HG02981 (cell line): ENCODE data around the gene RHPN2.
"Not testable (repeated sequence)": the region's sequence is repeated elsewhere in the genome, so short reads cannot be mapped to it uniquely, and the experiment has no call there.

Experiments
- ATAC-seq: cut with Tn5 transposase; IDR thresholded peaks from one replicate; pipeline ENCODE4 v1.9.1; 2021; ENCODE audit warnings: mild to moderate bottlenecking, moderate library complexity; ENCODE audit not compliant: unreplicated experiment

The RHPN2 gene

GRCh38 chr19:32979807-32980206 is 84.9 kb downstream of the RHPN2 start:
- not testable (repeated sequence) for ATAC-seq

DNA sequence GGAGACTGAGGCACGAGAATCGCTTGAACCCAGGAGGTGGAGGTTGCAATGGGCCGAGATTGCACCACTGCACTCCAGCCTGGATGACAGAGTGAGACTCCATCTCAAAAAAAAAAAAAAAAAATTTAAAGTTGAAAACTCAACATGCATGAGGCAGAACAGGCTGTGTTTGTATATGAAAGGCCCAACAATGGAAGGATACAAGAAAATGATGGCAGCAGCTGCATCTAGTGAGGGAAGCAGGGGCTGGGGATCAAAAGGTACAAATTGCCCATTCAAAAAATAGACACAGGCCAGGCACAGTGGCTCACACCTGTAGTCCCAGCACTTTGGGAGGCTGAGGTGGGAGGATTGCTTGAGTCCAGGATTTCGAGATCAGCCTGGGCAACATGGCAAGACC is 86.9 kb downstream of the RHPN2 start:
- ATAC-seq: not testable (repeated sequence)

DNA sequence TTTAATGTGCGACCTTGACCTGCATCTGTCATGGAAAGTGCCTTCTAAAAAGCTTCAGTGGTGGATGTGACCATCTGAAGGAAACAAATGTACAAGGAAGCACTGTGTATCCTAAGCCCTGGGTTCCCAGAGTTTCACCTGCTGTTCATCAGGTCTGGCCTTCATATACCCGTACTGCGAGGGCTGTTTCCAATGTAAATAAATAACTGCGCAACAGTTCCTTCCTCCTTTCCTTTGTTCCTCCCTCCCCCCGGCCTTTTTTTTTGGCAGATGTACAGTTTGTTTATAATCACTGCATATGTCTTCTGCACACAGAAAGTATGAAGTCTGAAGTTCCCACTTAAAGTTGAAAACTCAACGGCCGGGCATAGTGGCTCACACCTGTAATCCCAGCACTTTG is 87.4 kb downstream of the RHPN2 start:
- no peak for ATAC-seq

DNA sequence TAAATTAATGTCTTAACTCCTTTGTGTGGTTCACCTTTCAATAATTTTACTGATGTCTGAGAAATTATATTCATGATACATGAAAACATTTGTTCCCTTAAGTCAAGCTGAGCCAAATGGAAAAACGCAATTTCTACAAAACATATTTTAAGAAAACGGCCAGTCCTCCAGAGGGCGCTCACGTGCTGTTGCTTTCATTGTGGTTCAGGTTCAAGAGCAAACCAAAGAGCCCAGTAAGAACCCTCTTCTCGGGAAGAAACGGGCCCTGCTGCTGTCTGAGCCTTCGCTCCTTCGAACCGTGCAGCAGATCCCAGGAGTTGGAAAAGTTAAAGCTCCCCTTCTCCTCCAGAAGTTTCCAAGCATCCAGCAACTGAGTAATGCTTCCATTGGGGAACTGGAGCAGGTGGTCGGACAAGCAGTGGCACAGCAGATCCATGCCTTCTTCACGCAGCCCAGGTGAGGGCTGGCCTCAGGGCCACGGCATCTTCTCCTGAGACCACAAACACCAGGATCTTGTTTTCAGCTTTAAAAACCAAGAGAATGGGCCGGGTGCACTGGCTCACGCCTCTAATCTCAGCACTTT is 88.4 kb downstream of the RHPN2 start:
- ATAC-seq: no peak

- peak; percentile 97 for ATAC-seq
Measured at GRCh38 chr19:32971715-32972540, 92.8 kb downstream of the RHPN2 start, which contains the start of the genes CEP89 and FAAP24. CEP89 (minus strand) TSS chr19:32971958; CDS start chr19:32971874, 84 bp downstream. FAAP24 (plus strand) TSS chr19:32972242; CDS start chr19:32973197, 955 bp downstream.

- ATAC-seq: no peak
Measured at GRCh38 chr19:32971012-32971595, 93.6 kb downstream of the RHPN2 start.

DNA sequence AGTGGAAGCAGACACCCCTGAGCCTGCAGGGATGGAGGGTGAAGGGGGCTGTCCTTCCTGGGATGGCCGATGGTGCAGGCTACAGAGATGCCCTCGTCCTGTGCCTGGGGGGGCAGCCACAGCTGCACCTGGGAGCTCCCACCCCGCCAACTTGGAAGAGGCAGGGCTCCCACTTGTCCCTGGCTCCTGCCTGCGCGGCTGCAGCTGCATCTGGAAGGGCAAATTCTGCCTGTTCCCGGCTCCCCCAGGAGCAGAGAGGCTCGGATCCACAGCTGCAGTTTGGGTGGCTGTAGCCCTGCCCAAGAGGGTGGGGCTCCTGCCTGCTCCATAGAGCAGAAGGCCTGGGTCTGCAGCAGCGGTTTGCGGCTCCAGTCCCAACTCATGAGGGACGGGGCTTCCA is 95.1 kb downstream of the RHPN2 start:
- no peak for ATAC-seq

DNA sequence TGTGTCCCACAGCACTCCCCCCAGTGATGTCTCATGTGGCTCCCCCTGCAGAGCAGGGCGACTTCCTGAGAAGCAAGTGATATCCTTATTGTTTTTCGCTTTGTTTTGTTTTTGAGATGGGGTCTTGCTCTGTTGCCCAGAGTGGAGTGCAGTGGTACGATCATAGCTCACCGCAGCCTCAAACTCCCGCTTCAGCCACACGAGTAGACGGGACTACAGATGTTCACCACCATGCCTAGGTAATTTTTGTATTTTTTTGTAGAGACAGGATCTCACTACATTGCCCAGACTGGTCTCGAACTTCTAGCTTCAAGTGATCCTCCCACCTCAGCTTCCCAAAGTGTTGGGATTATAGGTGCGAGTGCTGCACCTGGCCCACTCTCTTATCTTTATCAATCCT is 97.9 kb downstream of the RHPN2 start:
- no peak for ATAC-seq

DNA sequence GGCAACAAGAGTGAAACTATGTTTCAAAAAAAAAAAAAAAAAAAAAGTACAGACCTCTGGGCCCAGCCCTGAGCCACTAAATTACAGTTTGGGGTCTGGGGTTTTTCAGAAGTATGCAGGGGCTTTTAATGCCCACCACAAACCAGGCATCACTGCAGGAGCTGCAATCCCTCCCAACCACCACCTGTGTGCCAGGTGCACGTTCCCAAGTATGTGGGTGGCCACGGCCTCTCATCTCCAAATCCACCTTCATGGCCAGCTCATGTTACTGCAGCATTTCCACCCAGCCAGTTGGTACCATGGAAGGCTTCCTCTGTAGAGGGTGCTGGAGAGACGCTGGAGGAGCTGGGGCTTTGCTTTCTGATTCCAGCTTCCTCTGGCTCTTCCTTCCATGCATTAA is 119.4 kb downstream of the RHPN2 start:
- no peak for ATAC-seq

DNA sequence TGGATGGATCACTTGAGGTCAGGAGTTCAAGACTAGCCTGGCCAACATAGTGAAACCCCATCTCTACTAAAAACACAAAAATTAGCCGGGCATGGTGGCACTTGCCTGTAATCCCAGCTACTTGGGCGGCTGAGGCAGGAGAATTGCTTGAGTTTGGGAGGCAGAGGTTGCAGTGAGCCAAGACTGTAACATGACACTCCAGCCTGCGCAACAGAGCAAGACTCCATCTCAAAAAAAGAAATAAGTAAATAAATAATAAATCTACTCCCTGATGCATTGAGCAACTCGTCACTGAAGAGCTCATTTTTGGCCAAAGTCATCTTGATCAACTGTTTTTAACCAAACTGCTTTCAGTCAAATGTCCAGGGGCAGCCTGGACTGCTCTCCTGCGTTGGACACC is 123.4 kb downstream of the RHPN2 start:
- ATAC-seq: not testable (repeated sequence)

DNA sequence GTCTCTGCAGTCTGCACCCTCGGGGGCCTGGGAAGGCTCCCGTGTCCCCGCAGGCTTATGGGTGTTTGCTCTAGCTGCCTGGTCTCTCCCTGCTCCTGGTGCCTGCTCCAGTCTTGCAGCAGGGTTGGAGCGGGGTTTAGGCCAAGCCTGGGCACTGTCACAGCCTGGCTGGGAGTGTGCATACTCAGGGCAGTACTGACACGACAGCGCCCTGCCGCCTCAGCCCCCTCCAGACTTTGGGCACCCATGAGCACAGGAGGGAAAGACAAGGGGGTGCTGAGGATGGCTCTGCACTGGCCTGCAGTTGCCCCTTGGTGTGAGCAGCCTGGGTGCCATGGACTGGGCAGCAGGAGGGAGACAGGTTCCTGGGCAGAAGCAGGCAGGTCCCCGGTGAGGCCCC is 128.6 kb downstream of the RHPN2 start:
- no peak for ATAC-seq

DNA sequence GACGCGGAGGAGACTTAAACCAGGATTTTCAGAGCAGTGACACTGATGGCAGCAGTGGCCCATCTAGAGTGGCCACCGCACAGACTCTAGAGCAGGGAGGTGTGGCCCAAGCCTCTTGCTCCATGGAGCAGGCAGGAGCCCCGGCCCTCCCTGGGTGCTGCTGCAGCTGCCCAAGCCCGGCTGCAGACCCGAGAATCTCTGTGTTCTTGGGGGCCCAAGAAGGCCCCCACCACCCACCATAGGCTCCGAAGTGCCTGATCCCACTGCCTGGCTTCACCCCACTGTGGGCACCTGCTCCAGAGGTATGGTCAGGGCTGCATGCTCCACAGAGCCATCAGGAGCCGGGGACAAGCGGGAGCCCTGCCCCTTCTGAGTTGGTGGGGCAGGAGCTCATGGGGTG is 129.1 kb downstream of the RHPN2 start:
- no peak for ATAC-seq

- no peak for ATAC-seq
Measured at GRCh38 chr19:32933571-32933970, 131.1 kb downstream of the RHPN2 start.

GRCh38 chr19:32930567-32930966 is 134.1 kb downstream of the RHPN2 start:
- no peak for ATAC-seq

- no peak for ATAC-seq
Measured at GRCh38 chr19:32928806-32929205, 135.9 kb downstream of the RHPN2 start.
